NCI-H187 (cell line): ENCODE measurements around the gene ELP4.

Experiments used
- DNase-seq, 2 experiments: peaks; one replicate each; lab custom pipeline; 2025; lab: John Stamatoyannopoulos, UW

Gene ELP4

GRCh38 chr11:31779374-31779791 is 269.8 kb downstream of the ELP4 start:
- no peak for DNase-seq

DNA sequence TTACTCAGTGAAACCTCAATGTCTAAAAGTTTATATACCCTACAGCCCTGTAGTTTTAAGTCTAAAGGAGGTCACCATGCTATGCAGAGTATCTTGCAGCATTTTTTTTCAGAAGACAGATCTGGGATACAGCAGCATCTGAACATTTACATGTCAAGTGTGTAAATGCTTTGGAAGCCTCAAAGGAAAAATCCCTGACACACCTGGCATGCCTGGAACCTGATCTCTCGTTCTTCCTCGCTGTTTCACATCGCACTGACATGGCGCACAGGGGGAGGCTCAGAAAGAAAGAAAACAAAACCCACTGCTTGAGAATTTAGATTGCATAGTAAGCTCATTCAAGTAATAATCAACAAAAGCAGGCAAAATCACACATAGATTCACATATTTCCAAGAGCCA is 270.5 kb downstream of the ELP4 start:
- DNase-seq, result no peak

- no peak for DNase-seq
Measured at GRCh38 chr11:31780480-31780971, 271.0 kb downstream of the ELP4 start.

DNA sequence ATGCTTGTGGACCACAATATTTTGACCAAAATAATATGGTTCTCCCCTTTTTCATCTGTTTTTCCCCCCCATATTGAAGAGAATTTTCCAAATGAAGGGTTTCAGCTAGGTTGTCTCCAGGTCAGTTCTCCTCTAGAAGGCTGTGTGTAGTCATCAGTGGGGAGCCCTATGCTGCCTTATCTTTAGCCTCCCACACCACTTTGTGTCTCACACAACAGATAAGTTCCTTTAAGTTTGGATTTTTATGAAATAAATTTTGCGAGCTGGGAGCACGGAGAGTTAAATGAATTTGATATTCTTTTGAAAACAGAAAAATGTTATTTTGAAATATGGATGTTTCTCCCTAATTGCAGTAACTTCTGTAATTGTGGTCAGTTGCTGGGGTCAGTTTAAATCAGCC is 272.7 kb downstream of the ELP4 start:
- DNase-seq, result no peak

DNA sequence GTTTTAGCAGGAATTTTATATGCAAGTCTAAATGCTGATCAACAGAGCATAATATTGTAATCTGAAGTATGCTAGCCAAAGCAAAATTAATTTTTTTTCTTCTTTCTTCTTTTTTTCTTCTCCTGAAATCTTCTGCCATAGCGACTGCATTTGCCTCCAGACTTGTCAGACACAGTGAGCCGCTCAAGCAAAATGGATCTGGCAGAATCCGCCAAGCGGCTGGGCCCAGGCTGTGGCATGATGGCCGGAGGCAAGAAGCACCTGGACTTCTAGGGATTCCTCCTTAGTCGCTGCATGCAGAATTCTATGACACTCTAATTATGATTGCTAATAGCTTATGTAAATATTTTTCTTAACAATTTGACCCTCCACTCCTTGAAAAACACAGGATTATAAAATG is 273.7 kb downstream of the ELP4 start:
- no peak for DNase-seq

- no peak for DNase-seq
Measured at GRCh38 chr11:31784611-31785010, 275.0 kb downstream of the ELP4 start.

DNA sequence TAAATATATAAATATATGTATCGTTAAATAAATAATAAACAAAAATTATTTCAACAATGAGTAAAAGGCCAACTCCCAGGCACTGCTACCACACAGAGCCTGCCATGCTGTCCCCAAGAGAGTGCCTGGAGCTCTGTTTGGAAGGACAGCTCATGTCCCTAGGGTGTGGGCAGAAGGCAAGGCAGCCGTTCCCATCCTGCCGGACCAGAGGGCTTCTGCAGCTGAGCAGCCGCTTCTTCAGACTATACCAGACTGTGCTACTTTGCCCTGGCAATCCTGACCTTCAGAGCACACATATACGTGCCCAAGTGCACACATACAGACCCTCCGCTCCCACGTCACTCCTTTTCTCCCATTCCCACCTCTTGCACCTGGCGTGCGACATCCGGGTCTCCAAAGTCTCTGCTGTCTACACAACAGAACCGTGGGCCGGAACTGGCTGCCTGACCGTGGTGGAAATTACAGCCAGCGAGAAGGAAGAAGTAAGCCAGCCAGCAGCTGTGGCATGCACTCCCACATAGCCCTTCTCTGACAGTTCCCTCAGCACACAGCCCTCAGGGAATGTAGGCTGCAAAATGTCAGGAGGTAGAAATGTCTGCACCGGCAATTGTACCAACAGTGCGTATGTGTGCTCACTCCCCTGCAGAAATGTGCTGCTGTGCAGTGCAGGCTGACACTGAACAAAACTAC is 277.6 kb downstream of the ELP4 start:
- DNase-seq, result no peak

DNA sequence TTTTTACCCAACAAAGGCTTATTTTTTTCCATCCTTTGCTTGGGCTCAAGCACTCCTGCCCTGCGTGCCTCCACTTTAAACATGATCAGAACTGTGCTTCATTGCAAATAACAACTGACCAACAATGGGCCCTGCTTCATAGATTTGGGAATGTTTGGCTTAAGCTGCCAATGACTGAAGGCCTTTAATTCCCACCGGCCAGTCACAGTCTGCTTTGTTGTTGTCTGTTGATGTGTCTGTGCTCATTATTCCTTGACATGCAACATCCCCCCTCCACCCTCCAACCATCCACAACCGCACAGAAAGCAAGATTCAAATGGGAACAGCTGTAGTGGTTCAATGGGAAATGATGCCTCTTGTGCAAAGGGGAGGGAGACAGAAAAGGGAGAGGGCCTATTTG is 278.5 kb downstream of the ELP4 start:
- no peak for DNase-seq

DNA sequence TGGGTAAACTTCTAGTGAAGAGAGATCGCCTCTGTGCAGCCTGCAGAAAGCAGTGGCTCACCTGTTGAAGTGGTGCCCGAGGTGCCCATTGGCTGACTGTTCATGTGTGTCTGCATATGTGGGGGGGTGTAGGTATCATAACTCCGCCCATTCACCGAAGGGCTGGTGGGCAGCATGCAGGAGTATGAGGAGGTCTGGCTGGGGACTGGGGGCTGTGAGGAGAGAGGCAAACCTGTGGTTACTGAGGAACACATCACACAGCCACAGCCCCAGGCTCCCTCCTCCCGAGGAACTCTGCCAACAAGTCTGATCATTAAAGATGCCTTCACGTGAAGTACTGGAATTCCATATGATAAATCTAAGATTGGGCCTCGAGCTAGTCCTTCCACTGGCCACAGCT is 281.1 kb downstream of the ELP4 start:
- DNase-seq, result no peak

DNA sequence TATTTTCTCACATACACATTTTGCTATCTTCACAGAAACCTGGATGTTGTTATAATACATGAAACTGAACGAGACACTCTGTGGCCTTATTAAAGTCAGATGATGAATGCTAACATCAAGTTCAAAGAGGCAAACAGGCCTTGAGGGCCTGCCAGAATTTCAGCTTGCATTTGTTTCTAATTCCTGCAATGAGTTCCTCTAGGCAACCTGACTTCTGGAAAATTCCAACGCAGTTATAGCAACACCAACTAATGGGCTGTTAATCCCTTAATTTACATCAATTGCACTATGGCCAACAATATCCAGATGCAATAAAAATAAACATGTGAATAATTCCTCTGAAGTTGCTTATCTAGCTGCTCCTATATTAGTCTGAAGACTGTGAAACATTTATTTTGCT is 282.5 kb downstream of the ELP4 start:
- no peak for DNase-seq

GRCh38 chr11:31792456-31792855 is 282.9 kb downstream of the ELP4 start:
- DNase-seq, result no peak

DNA sequence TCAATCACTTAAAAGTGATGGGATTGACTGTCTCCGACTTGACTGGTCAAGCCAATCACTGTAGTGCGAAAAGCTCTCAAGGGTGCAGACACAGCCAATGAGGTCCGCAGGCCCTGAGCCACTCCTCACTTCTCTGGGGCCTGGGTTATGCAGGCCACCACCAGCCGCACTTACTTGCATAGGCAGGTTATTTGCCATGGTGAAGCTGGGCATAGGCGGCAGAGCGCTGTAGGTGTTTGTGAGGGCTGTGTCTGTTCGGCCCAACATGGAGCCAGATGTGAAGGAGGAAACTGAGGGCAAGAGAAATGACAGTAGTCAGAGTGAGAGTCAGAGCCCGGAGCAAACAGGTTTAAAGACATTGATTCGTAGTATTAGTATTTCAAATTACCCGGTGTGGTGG is 283.7 kb downstream of the ELP4 start:
- DNase-seq, result no peak

DNA sequence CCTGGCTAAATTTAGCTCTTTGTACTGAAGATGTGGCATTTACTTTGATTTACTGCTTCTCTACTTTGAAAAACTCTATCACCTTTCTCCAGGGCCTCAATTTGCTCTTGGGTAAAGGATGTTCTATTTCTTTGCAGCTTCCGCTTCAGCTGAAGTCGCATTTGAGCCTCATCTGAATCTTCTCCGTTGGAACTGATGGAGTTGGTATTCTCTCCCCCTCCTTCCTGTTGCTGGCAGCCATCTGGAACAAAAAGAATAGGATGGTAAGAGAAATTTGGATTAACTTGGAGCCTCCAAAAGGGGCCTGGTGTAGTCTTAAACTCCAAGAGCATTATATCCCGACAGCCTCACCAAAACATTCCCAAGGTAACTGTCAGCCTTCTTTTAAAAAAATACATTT is 285.0 kb downstream of the ELP4 start:
- no peak for DNase-seq

DNA sequence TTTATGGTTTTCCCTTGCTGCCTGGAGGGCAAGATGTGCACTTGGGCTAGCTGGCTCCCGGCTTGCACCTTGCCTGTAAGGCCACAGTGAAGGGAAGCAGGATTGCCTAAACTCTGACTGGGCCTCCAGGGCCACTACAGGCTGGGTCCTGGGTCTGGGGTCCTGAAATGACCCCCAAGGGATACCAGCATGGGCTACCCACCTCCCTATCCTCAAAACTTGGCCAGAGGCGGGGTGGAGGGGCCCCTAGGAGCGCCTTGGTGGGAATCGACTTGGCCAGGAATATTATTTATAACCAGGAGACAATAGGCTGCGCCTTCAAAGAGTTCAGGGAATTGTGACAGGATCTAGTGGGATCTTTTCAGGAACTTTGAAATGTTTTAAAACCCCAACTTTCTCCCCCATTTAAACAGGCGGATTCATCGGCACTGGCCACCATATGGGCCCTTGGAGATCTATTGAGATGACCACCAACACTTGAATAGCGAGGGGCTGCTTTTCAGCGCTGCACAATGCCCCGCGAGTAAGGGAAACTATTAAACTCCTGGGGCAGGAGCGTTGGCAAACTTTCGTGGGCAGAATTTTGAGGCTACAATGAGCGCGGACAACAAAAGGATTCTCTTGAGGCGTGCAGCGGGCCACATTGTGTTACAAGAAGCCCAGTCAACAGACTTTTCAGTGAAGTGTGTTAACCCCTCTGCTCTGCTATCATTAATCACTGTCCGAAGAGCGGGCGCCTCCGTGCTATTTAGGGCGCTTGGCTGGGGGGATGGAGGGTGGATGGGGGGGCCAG is 286.3 kb downstream of the ELP4 start:
- DNase-seq, result no peak

DNA sequence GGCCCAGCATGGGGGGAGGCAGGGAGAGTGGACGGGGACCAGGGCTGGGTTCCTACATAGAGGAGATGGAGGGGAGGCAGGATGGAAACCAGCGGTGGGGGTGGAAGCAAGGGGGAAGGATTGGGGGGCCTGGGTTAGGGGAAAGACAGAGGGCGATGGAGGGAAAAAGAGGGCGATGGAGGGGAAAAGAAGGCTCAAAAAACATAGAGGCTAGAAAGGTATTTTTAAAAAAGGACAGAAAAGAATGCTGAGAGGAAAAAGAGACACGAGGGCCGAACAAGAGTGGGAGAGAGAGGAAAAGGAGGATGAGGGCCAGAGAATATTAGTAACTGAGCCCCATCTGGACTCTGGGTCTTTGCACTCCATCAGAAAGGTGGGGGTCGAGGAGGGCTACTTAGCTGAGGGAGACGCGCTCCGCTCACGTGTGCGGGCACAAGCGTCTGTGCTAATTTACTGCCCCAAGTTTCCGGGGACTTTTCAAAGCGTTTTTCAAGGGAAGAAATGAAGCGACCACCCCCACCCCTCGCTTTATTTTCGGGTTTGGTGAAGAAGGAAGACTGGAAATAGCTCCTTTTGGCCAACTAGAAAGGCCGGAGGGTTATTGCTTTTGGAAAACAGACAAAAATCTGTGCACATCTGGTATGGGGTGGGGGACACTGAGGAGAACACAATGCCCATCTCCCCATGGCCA is 287.1 kb downstream of the ELP4 start:
- no peak for DNase-seq

GRCh38 chr11:31797190-31798056 is 287.9 kb downstream of the ELP4 start:
- no peak for DNase-seq

DNA sequence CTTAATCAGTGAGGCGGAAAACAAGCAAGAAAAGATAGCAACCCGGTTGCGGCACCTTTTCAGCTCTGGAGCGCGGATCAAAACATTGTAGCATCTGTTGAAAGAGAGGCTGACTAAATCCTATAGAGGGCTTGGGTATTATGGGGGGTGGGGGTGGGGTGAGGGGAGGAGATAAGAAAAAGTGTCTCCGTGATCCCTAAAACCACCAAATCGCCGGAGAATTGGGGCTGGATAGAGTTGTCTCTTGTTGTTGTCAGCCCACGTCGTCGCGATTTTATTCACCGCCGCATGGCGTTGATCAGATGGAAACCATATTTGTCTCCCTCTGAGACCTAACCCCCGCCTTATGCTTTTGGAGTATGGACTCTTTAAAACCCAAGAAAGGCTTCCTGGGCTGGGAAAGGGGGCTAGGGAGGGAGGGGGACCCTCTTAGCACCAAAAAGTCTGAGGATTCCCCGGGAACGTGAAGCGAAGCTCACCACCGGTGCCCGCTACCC is 288.5 kb downstream of the ELP4 start:
- no peak for DNase-seq

- no peak for DNase-seq
Measured at GRCh38 chr11:31798554-31799434, 289.2 kb downstream of the ELP4 start.

DNA sequence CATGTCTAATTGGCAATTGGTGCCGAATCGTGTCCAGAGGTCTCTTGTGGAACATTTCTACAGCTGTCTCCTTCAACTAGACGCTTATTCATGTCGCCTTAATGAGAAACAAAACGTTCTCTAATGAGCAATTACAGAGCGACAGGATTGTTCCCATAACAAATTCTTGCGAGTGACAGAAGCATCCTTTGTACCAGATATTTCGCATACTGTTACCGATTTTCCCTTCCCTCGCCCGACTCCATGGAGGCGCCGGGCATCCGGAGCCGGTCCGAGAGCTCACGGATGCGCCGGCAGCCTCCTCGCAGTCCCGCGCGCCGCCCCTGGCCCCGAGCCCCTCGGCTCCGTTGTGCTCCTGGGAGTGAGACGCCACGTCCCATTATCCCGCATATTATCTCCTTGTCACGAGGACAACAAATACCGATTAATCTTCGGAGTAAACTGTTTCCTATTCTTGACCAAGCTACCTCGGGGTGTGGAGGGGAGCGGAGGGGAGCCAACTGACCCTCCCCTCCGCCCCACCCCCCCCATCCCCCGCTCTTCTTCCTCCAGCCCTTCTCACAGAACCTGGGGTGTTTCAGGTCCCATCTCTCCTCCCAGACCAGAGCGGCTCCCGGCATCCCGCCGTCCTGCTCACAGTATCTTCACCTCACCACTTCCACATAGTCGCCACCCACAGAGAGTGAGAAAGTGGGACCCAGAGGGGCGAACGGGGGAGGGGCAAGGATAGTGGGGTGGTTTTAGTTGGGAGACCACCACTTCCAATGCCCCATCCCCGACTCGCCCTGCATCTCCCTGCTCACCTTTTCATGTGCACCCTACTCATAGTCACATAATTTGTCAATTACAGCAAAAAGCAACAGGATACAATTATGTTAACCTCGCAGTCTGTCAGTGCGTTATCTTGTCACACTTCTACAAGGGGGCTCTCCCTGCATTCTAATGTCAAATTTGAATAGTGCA is 290.1 kb downstream of the ELP4 start:
- DNase-seq, result no peak
